Colonic mucosa (tissue), 2 donors: Measurements from ENCODE around the gene TSPAN3. TPM values are rescaled to one million over a fixed set of nuclear protein-coding genes. Genes with fewer than 3 reads are reported as not detected.

ENCODE experiments used
- total RNA-seq, 2 donors: library from RNA; stranded (reverse); fragmentation: NEBNext Ultra II Directional in 1 of 2; extraction: Animal tissue kit (Norgen Biotek cat#: 25700) in 1 of 2; gene quantifications; one replicate each; pipeline ENCODE4 v1.2.1, GENCODE V29; 2021
- donor health status: DM: no; HTN: no; CAD: no.
- donor health status: DM: no; HTN: no; CAD: no.

Gene TSPAN3
- total RNA-seq, 2 donors from 2014 or later: 594 to 841 TPM

Other genes with a start within 250 kb of the TSPAN3 start
- 10 to 100 TPM; 15.2 to 17.8 TPM for gene SCAPER, start 165.8 kb downstream of the TSPAN3 start, total RNA-seq
- gene RCN2, start 139.4 kb downstream of the TSPAN3 start, total RNA-seq: 10 to 100 TPM; 34.0 to 42.6 TPM
- 1 to 10 TPM; 3.7 to 4.2 TPM for gene PSTPIP1, start 76.0 kb downstream of the TSPAN3 start, total RNA-seq